NT2/D1 (cell line): ENCODE measurements around the gene ARID4B.

Experiments used
- SUZ12 ChIP-seq: IDR thresholded peaks from 2 replicates; pipeline ENCODE4 v1.6.1; 2011; ENCODE audit not compliant: insufficient read length, insufficient read depth; ENCODE audit errors: extremely low read depth
- YY1 ChIP-seq: IDR thresholded peaks from 2 replicates; pipeline ENCODE4 v1.6.1; 2011; ENCODE audit not compliant: insufficient read length, insufficient read depth
- ZNF274 ChIP-seq: IDR thresholded peaks from 2 replicates; pipeline ENCODE4 v1.6.1; 2011; ENCODE audit warnings: mild to moderate bottlenecking, low read depth, low read length

DNA sequence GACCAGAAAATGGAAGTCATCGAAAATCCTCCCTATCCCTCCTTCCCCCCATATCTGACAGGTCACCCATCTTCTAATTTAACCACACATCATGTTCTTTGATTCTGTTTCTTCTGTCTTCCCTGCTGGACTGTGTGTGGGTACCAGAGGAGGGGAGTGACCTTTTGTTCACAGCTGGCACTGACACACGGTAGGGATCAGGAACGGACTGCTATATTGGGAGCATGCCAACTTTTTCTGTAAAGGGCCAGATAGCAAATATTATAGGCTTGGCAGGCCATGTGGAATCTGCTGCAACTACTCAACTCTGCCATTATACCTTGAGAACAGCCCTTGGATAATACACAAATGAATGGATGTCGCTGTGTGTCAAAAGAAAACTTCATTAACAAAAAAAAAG is 191.9 kb downstream of the ARID4B start:
- TF ChIP-seq SUZ12 (no peak), YY1 (no peak), ZNF274 (no peak)
